Type B pancreatic cell (in vitro differentiated cells): ENCODE data around the gene KCNK15. TPM values are rescaled to one million over a fixed set of nuclear protein-coding genes. Genes with fewer than 3 reads are reported as not detected.

ENCODE experiments used
- DNase-seq: peaks from one replicate; pipeline ENCODE4 v3.0.0; 2021; ENCODE audit warnings: mixed read lengths; ENCODE audit not compliant: unreplicated experiment; ENCODE audit errors: extremely low spot score
- H3K27ac Mint-ChIP-seq: 2 replicates; pipeline ENCODE4 v1.8.0; 2021; ENCODE audit warnings: mild to moderate bottlenecking, mixed read lengths
- H3K27me3 Mint-ChIP-seq: 2 replicates; pipeline ENCODE4 v1.8.0; 2021; ENCODE audit warnings: mixed read lengths
- H3K36me3 Mint-ChIP-seq: 2 replicates; pipeline ENCODE4 v1.8.0; 2021; ENCODE audit warnings: mixed read lengths
- H3K4me1 Mint-ChIP-seq: one replicate; pipeline ENCODE4 v1.8.0; 2021; ENCODE audit warnings: mixed read lengths; ENCODE audit not compliant: unreplicated experiment
- H3K4me3 Mint-ChIP-seq: 2 replicates; pipeline ENCODE4 v1.8.0; 2021; ENCODE audit warnings: mild to moderate bottlenecking, mixed read lengths
- H3K9me3 Mint-ChIP-seq: 2 replicates; pipeline ENCODE4 v1.8.0; 2021; ENCODE audit warnings: mixed read lengths
- CTCF ChIP-seq: fragments of 200-600 bp; sonication (generic); conservative IDR thresholded peaks from 2 replicates; pipeline ENCODE4 v1.5.0; 2021; ENCODE audit warnings: antibody characterized with exemption, mild to moderate bottlenecking
- total RNA-seq: library from RNA; stranded (reverse); gene quantifications from 2 replicates; pipeline ENCODE4 v1.2.1, GENCODE V29; 2021; ENCODE audit warnings: low replicate concordance

The KCNK15 gene
- total RNA-seq, 1 donor from 2014 or later: 0.36 TPM

GRCh38 chr20:44723391-44723790, 22.3 kb upstream of the KCNK15 start:
- Mint-ChIP-seq H3K4me3 (no peak overlapping the region), H3K27me3 (peaks cover 3% of the 10 kb centered on the region), H3K9me3 (no peaks in the 10 kb centered on the region), H3K36me3 (no peaks in the 10 kb centered on the region), H3K27ac (no peak overlapping the region), H3K4me1 (no peaks in the 10 kb centered on the region)
- no peak for TF ChIP-seq CTCF
- no peak for DNase-seq

- H3K4me1 Mint-ChIP-seq: peaks cover 4% of the 10 kb centered on the region
- H3K4me3 Mint-ChIP-seq: no peak overlapping the region
- no peak for DNase-seq
- TF ChIP-seq CTCF: no peak
- no peak overlapping the region for H3K27ac Mint-ChIP-seq
- peaks cover 3% of the 10 kb centered on the region for H3K27me3 Mint-ChIP-seq
- H3K9me3 Mint-ChIP-seq: no peaks in the 10 kb centered on the region
- H3K36me3 Mint-ChIP-seq: no peaks in the 10 kb centered on the region
These were observed 21.8 kb upstream of the KCNK15 start for GRCh38 chr20:44723798-44724362.

- Mint-ChIP-seq H3K9me3 (no peaks in the 10 kb centered on the region), H3K27ac (no peak overlapping the region), H3K27me3 (peaks cover 3% of the 10 kb centered on the region), H3K4me1 (peaks cover 5% of the 10 kb centered on the region), H3K4me3 (no peak overlapping the region), H3K36me3 (no peaks in the 10 kb centered on the region)
- no peak for TF ChIP-seq CTCF
- DNase-seq: no peak
These were observed 21.1 kb upstream of the KCNK15 start for GRCh38 chr20:44724423-44725091.

GRCh38 chr20:44725837-44726236, 19.8 kb upstream of the KCNK15 start:
- peaks cover 5% of the 10 kb centered on the region for H3K4me1 Mint-ChIP-seq
- no peak overlapping the region for H3K4me3 Mint-ChIP-seq
- H3K36me3 Mint-ChIP-seq: no peaks in the 10 kb centered on the region
- H3K27ac Mint-ChIP-seq: no peak overlapping the region
- no peak for DNase-seq
- H3K27me3 Mint-ChIP-seq: no peaks in the 10 kb centered on the region
- no peaks in the 10 kb centered on the region for H3K9me3 Mint-ChIP-seq
- no peak for TF ChIP-seq CTCF

- DNase-seq: no peak
- no peaks in the 10 kb centered on the region for H3K27me3 Mint-ChIP-seq
- H3K4me1 Mint-ChIP-seq: peaks cover 5% of the 10 kb centered on the region
- TF ChIP-seq CTCF: no peak
- no peak overlapping the region for H3K4me3 Mint-ChIP-seq
- H3K27ac Mint-ChIP-seq: no peak overlapping the region
- H3K36me3 Mint-ChIP-seq: no peaks in the 10 kb centered on the region
- no peaks in the 10 kb centered on the region for H3K9me3 Mint-ChIP-seq
These were observed 18.6 kb upstream of the KCNK15 start for GRCh38 chr20:44727039-44727438.
